ENCODE results near the gene LIN7C. TPM values are rescaled to one million over a fixed set of nuclear protein-coding genes. Genes with fewer than 3 reads are reported as not detected.
A peak's percentile ranks its signal among the peaks of the same experiment; 100 is the strongest.

Gene LIN7C
- polyA plus RNA-seq, 3 donors: 7.3 to 24.0 (median 18.9) TPM

GRCh38 chr11:27497284-27497866, 9.2 kb downstream of the LIN7C start:
- H3K27me3 ChIP-seq (ENCODE audit: control insufficient read depth in 2 of 2, insufficient read depth in 2 of 2, low read length in 2 of 2): no peaks in the 10 kb centered on the region
- no peak overlapping the region for H3K4me3 Mint-ChIP-seq

GRCh38 chr11:27496461-27496860, 10.1 kb downstream of the LIN7C start:
- Histone ChIP-seq H3K36me3 (replicated peaks in 1 of 2; ENCODE audit: control insufficient read depth in 1 of 2, insufficient read depth in 2 of 2, low read length in 2 of 2) (peaks cover 65 to 90% of the 10 kb centered on the region in 2 donors), H3K4me2 (replicated peaks; ENCODE audit: extremely low read depth, low read length, poor library complexity, severe bottlenecking) (no peak overlapping the region)
- H3K27ac Mint-ChIP-seq: no peak overlapping the region

More at GRCh38 chr11:27497284-27497866, 9.2 kb downstream of the LIN7C start:
- Mint-ChIP-seq H3K4me1 (peaks cover 2% of the 10 kb centered on the region), H3K27me3 (ENCODE audit: low read depth in 3 of 3) (no peaks in the 10 kb centered on the region), H3K36me3 (peaks cover 47 to 70% of the 10 kb centered on the region in 2 donors), H3K9me3 (no peaks in the 10 kb centered on the region), H3K27ac (no peak overlapping the region)
- H3K27ac ChIP-seq (ENCODE audit: low read depth in 1 of 2, low read length in 2 of 2): no peak overlapping the region
- no peak overlapping the region for H3K4me3 ChIP-seq (replicated peaks in 1 of 3; ENCODE audit: low read depth in 2 of 3, low read length in 3 of 3)
- H3K36me3 ChIP-seq (replicated peaks in 1 of 2; ENCODE audit: control insufficient read depth in 1 of 2, insufficient read depth in 2 of 2, low read length in 2 of 2): peaks cover 61 to 88% of the 10 kb centered on the region in 2 donors
- no peak overlapping the region for H3K9ac ChIP-seq (ENCODE audit: insufficient read depth, low read length, poor library complexity, severe bottlenecking)
- H3K79me2 ChIP-seq (ENCODE audit: insufficient read depth, low read length): peaks cover 2% of the 10 kb centered on the region
- H4K20me1 ChIP-seq (ENCODE audit: insufficient read depth, low read length): peaks cover 7% of the 10 kb centered on the region
- no peak overlapping the region for H3K4me2 ChIP-seq (replicated peaks; ENCODE audit: extremely low read depth, low read length, poor library complexity, severe bottlenecking)
- intact Hi-C loops (cut with micrococcal nuclease): no loop called here
- peak; percentile 60 for TF ChIP-seq CTCF (IDR thresholded peaks at IDR 0.05)
- DNase-seq: peak in 1 of 3 donors; percentile 16
- no peak overlapping the region for H2AFZ ChIP-seq (ENCODE audit: insufficient read depth, low read depth, low read length, poor library complexity, severe bottlenecking)
- no peaks in the 10 kb centered on the region for H3K4me1 ChIP-seq (ENCODE audit: control insufficient read depth in 1 of 2, insufficient read depth in 2 of 2, low read length in 2 of 2)
- no peaks in the 10 kb centered on the region for H3K9me3 ChIP-seq (replicated peaks in 1 of 2; ENCODE audit: control insufficient read depth in 1 of 2, insufficient read depth in 1 of 2, low read length in 2 of 2)

More at GRCh38 chr11:27496461-27496860, 10.1 kb downstream of the LIN7C start:
- Histone ChIP-seq H3K4me1 (ENCODE audit: control insufficient read depth in 1 of 2, insufficient read depth in 2 of 2, low read length in 2 of 2) (no peaks in the 10 kb centered on the region), H3K9ac (ENCODE audit: insufficient read depth, low read length, poor library complexity, severe bottlenecking) (no peak overlapping the region), H2AFZ (ENCODE audit: insufficient read depth, low read depth, low read length, poor library complexity, severe bottlenecking) (no peak overlapping the region), H3K4me3 (replicated peaks in 1 of 3; ENCODE audit: low read depth in 2 of 3, low read length in 3 of 3) (no peak overlapping the region), H3K27me3 (ENCODE audit: control insufficient read depth in 2 of 2, insufficient read depth in 2 of 2, low read length in 2 of 2) (no peaks in the 10 kb centered on the region), H3K27ac (ENCODE audit: low read depth in 1 of 2, low read length in 2 of 2) (no peak overlapping the region), H4K20me1 (ENCODE audit: insufficient read depth, low read length) (peaks cover 7% of the 10 kb centered on the region), H3K9me3 (replicated peaks in 1 of 2; ENCODE audit: control insufficient read depth in 1 of 2, insufficient read depth in 1 of 2, low read length in 2 of 2) (no peaks in the 10 kb centered on the region), H3K79me2 (ENCODE audit: insufficient read depth, low read length) (no peaks in the 10 kb centered on the region)
- WGBS (ENCODE audit: insufficient coverage): no CpG with 5 or more reads among the region's 1 CpG
- no peak for TF ChIP-seq CTCF (IDR thresholded peaks at IDR 0.05)
- no peaks in the 10 kb centered on the region for H3K4me1 Mint-ChIP-seq
- H3K27me3 Mint-ChIP-seq (ENCODE audit: low read depth in 3 of 3): no peaks in the 10 kb centered on the region
- no peak overlapping the region for H3K4me3 Mint-ChIP-seq
- intact Hi-C loops (cut with micrococcal nuclease): no loop called here
- peaks cover 51 to 73% of the 10 kb centered on the region in 2 donors for H3K36me3 Mint-ChIP-seq
- H3K9me3 Mint-ChIP-seq: peaks cover 0 to under 1% (median 0%) of the 10 kb centered on the region in 7 donors
- DNase-seq: no peak
